Pancreas (tissue), 10 donors: ENCODE measurements around the gene SLC5A9. TPM values are rescaled to one million over a fixed set of nuclear protein-coding genes. Genes with fewer than 3 reads are reported as not detected.

Experiments used
- ATAC-seq, 4 donors: fragments of 200-7000 bp; cut with Tn5 transposase; one replicate each; pipeline versions ENCODE4 v1.8.0 to v1.9.1; 2020; ENCODE audit warnings: mild to moderate bottlenecking in 4 of 4, moderate library complexity in 4 of 4
- DNase-seq, 6 donors: peaks; one replicate each; pipeline ENCODE4 v3.0.0-alpha.2; 2020
- FAIRE-seq: peaks from 2 replicates; lab custom pipeline; 2012; peaks lifted over from hg19 to GRCh38; lab: Jason Lieb, UNC
- H3K27ac ChIP-seq, 4 donors: fragments of 200-600 bp; sonication (generic); 1 replicate in 3 of 4; 2 replicates in 1 of 4; pipeline versions ENCODE4 v1.5.0 to v1.8.0; 2020
- H3K27me3 ChIP-seq, 4 donors: fragments of 200-600 bp; one replicate each; pipeline ENCODE4 v1.8.0; 2021
- H3K36me3 ChIP-seq, 3 donors: fragments of 200-600 bp; sonication (generic) in 1 of 3; one replicate each; pipeline versions ENCODE4 v1.5.0 to v1.8.0; 2020 to 2021
- H3K4me1 ChIP-seq, 3 donors: fragments of 200-600 bp; one replicate each; pipeline ENCODE4 v1.8.0; 2021
- H3K4me3 ChIP-seq, 4 donors: fragments of 200-600 bp; sonication (generic) in 2 of 4; one replicate each; pipeline versions ENCODE4 v1.5.0 to v1.8.0; 2020 to 2021
- H3K9me3 ChIP-seq, 4 donors: fragments of 200-600 bp; one replicate each; pipeline ENCODE4 v1.8.0; 2021
- CTCF ChIP-seq, 4 donors: fragments of 200-600 bp; sonication (generic) in 3 of 4; IDR thresholded peaks; one replicate each; pipeline versions ENCODE4 v1.5.0 to v1.8.0; 2021; ENCODE audit warnings: antibody characterized with exemption in 4 of 4
- WGBS, 2 donors: extraction: QIAGEN DNeasy Blood & Tissue Kit; methylation state at CpG; one replicate each; pipeline ENCODE4 v1.1.7; 2013; 5-methylcytosine and 5-hydroxymethylcytosine counted together
- intact Hi-C, 3 donors: fragments of 100-400 bp; cut with DNase I; formaldehyde crosslinking; loops; one replicate each; pipeline versions ENCODE4 v1.11.1 to v1.14.2; 2022
- polyA plus RNA-seq, 2 donors: library from polyadenylated mRNA; stranded (reverse); fragments of 200-250 nt; gene quantifications; one replicate each; pipeline ENCODE4 v1.2.3, GENCODE V29; 2013
- total RNA-seq, 6 donors: library from RNA; stranded (reverse); fragmentation: NEBNext Ultra II Directional in 4 of 6; extraction: Animal tissue kit (Norgen Biotek cat#: 25700) in 4 of 6; gene quantifications; one replicate each; pipeline versions ENCODE4 v1.2.1 to v1.2.4, GENCODE V29; 2021 to 2023
- donor health status: healthy with polysubstance abuse.
- donor health status: DM: no; HTN: no; CAD: no; lungs with moderate emphysema.
- donor health status: DM: no; HTN: no; CAD: no.
- donor health status: control.
- donor health status: control.
- donor health status: Bipolar disorder and iron deficiency.
- donor health status: DM: yes; HTN: yes; CAD: no.
- donor health status: DM: no; HTN: no; CAD: no.
- donor health status: DM: no; HTN: no; CAD: no.
- donor health status: DM: yes; HTN: yes; CAD: no.

SLC5A9 gene
- total and polyA plus RNA-seq, 8 donors: 1.4 to 20.9 (median 4.6) TPM

GRCh38 chr1:48251323-48251722 is 28.8 kb downstream of the SLC5A9 start:
- Histone ChIP-seq H3K27me3 (no peaks in the 10 kb centered on the region), H3K4me1 (peaks cover 0 to 3% (median 0%) of the 10 kb centered on the region in 3 donors), H3K27ac (no peak overlapping the region), H3K36me3 (no peaks in the 10 kb centered on the region), H3K9me3 (no peaks in the 10 kb centered on the region), H3K4me3 (no peak overlapping the region)
- TF ChIP-seq CTCF (IDR thresholded peaks at IDR 0.05): no peak
- DNase-seq (no peak), FAIRE-seq (no peak), ATAC-seq (no peak)
- WGBS, 2 donors: 87 to 92% methylated on average over 2 of the region's 2 CpGs
- intact Hi-C loops: no loop called here

- no peaks in the 10 kb centered on the region for H3K36me3 ChIP-seq
- intact Hi-C loops: no loop called here
- DNase-seq (no peak), ATAC-seq (no peak), FAIRE-seq (no peak)
- no peak overlapping the region for H3K4me3 ChIP-seq
- WGBS, 2 donors: 83 to 96% methylated on average over 3 of the region's 3 CpGs
- no peak for TF ChIP-seq CTCF (IDR thresholded peaks at IDR 0.05)
- no peaks in the 10 kb centered on the region for H3K27me3 ChIP-seq
- no peak overlapping the region for H3K27ac ChIP-seq
- H3K4me1 ChIP-seq: no peaks in the 10 kb centered on the region
- H3K9me3 ChIP-seq: no peaks in the 10 kb centered on the region
Observed at GRCh38 chr1:48251821-48252220, 29.3 kb downstream of the SLC5A9 start.

GRCh38 chr1:48254254-48254653 is 31.7 kb downstream of the SLC5A9 start:
- Histone ChIP-seq H3K4me3 (no peak overlapping the region), H3K27ac (no peak overlapping the region), H3K9me3 (no peaks in the 10 kb centered on the region), H3K4me1 (no peaks in the 10 kb centered on the region), H3K27me3 (no peaks in the 10 kb centered on the region), H3K36me3 (no peaks in the 10 kb centered on the region)
- WGBS, 2 donors: 66 to 67% methylated on average over 1 of the region's 1 CpG
- intact Hi-C loops: no loop called here
- DNase-seq: no peak
- TF ChIP-seq CTCF (IDR thresholded peaks at IDR 0.05): no peak
- FAIRE-seq: no peak
- no peak for ATAC-seq

GRCh38 chr1:48258106-48258505 is 35.6 kb downstream of the SLC5A9 start:
- Histone ChIP-seq H3K4me1 (no peaks in the 10 kb centered on the region), H3K4me3 (no peak overlapping the region), H3K27ac (no peak overlapping the region), H3K9me3 (no peaks in the 10 kb centered on the region), H3K27me3 (no peaks in the 10 kb centered on the region), H3K36me3 (no peaks in the 10 kb centered on the region)
- DNase-seq (no peak), ATAC-seq (no peak), FAIRE-seq (no peak)
- WGBS, 2 donors: 99 to 100% methylated on average over 1 of the region's 1 CpG
- TF ChIP-seq CTCF (IDR thresholded peaks at IDR 0.05): no peak
- intact Hi-C loops: no loop called here

- Histone ChIP-seq H3K36me3 (no peaks in the 10 kb centered on the region), H3K4me3 (no peak overlapping the region), H3K4me1 (no peaks in the 10 kb centered on the region), H3K27ac (no peak overlapping the region), H3K9me3 (no peaks in the 10 kb centered on the region), H3K27me3 (no peaks in the 10 kb centered on the region)
- ATAC-seq: no peak
- no peak for FAIRE-seq
- no peak for DNase-seq
- no peak for TF ChIP-seq CTCF (IDR thresholded peaks at IDR 0.05)
- intact Hi-C loops: no loop called here
Observed at GRCh38 chr1:48261881-48262400, 39.4 kb downstream of the SLC5A9 start.
